ENCODE results near the gene ACBD6. TPM values are rescaled to one million over a fixed set of nuclear protein-coding genes. Genes with fewer than 3 reads are reported as not detected.

Gene ACBD6
- total and polyA plus RNA-seq, 2 experiments from 2014 or later: 27.3 to 44.2 TPM

DNA sequence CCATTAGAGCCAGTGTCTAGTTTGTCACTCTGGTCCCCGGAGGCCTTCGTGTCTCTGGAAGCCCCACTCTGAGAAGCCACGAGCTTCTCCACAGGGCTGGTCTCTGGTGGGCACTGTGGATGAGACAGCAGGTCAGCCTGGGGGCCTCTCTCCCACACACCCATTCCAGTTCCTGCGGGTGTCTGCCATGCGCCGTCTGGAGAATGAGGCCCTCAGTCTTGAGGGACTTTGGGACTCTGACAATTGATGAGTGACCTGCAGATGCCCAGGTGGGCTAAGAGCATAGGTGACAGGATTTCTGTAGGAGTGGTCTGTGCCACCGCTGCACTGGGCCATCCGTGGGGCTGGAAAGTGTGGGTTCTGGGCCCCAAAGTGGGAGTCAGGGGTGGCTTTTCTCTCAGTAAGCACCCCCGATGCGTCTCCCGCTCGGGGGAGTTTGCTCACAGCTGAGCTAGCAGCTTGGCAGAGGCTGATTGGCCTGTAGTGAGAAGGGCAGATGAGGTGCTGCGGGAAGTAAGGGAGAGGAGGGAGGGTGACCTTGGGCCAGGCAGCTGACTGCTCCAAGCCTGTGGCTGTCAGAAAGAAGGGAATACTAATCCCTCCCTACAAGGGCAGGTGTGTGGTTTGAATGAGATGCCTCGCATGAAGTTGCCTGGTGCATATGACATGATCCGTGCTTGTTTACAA lies 245.9 kb downstream of the ACBD6 start:
- Histone ChIP-seq H3K9me2 (ENCODE audit: insufficient read depth) (no peaks in the 10 kb centered on the region), H3K27ac (no peak overlapping the region), H3K4me2 (ENCODE audit: unreplicated experiment) (no peak overlapping the region), H3K9ac (no peak overlapping the region), H3K79me2 (ENCODE audit: insufficient read depth) (no peaks in the 10 kb centered on the region), H3K9me3 (ENCODE audit: low read depth) (no peaks in the 10 kb centered on the region), H3K4me1 (ENCODE audit: insufficient read depth) (no peaks in the 10 kb centered on the region), H2AFZ (no peak overlapping the region), H4K20me1 (ENCODE audit: insufficient read depth) (no peaks in the 10 kb centered on the region), H3K36me3 (ENCODE audit: low read depth) (no peaks in the 10 kb centered on the region), H3F3A (ENCODE audit: insufficient read depth) (no peaks in the 10 kb centered on the region), H3K4me3 (no peak overlapping the region), H3K27me3 (replicated peaks; ENCODE audit: insufficient read depth) (peaks cover 7% of the 10 kb centered on the region)
- no peak for DNase-seq
- in situ Hi-C loops (cut with MboI): loop anchor here (10.0 kb wide), 1 partner anchor 218 kb away; no protein-coding TSS in a partner anchor
- TF ChIP-seq EZH2 (IDR thresholded peaks at IDR 0.05; ENCODE audit: insufficient read depth, poor library complexity, severe bottlenecking) (no peak), EZH2phosphoT487 (IDR thresholded peaks at IDR 0.05; ENCODE audit: insufficient read depth, low read depth) (no peak)
- 79 to 81% methylated on average over 15 of the region's 15 CpGs for WGBS, 2 experiments (ENCODE audit: low coverage in 1 of 2, low lambda C conversion rate in 2 of 2, missing lambda C conversion rate in 2 of 2)

DNA sequence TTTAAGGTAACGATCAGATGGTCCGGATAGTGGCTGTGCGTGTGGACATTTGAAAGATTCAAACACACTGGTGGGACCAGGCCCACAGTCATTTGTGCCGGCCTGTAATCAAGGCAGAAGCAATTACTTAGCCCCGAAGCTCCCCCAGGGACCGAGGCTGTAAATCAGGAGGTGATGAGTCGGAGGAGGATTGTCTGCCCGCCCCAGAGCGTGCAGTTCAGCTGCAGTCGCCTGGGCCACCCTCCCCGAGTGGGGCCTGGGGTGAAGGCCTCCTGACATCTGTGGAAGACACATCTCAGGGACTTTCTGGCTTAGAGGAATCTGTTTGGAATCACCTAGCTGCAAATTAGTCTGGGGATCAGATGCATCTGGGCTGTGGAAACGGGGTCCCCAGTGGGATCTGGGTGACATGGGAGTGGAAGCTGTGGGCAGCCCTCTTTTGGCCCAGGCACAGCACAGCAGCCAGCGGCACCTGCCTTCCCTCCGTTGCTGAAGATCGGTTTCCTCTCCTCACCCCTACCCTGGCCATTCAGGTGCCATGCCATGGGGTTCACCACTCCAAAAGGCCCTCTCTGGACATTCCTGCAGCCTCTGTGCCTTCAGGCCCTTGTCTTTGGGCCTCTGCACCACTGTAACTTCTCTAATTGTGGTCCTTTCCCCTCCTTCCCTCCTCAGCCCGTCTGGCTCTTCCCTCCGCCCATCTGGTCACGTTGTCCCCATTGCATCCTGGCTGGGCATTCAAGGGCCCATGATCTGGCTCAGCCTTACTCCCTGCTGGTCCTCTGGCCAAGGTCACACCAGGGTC lies 246.6 kb downstream of the ACBD6 start:
- TF ChIP-seq EZH2phosphoT487 (IDR thresholded peaks at IDR 0.05; ENCODE audit: insufficient read depth, low read depth) (no peak), EZH2 (IDR thresholded peaks at IDR 0.05; ENCODE audit: insufficient read depth, poor library complexity, severe bottlenecking) (no peak)
- Histone ChIP-seq H3K36me3 (ENCODE audit: low read depth) (no peaks in the 10 kb centered on the region), H3K9ac (no peak overlapping the region), H3K4me2 (ENCODE audit: unreplicated experiment) (no peak overlapping the region), H3K4me1 (ENCODE audit: insufficient read depth) (no peaks in the 10 kb centered on the region), H3K4me3 (no peak overlapping the region), H3F3A (ENCODE audit: insufficient read depth) (no peaks in the 10 kb centered on the region), H3K27me3 (replicated peaks; ENCODE audit: insufficient read depth) (peaks cover 3% of the 10 kb centered on the region; the same call in 1 of the 2 replicates), H3K79me2 (ENCODE audit: insufficient read depth) (no peaks in the 10 kb centered on the region), H3K27ac (no peak overlapping the region), H3K9me2 (ENCODE audit: insufficient read depth) (no peaks in the 10 kb centered on the region), H4K20me1 (ENCODE audit: insufficient read depth) (no peaks in the 10 kb centered on the region), H3K9me3 (ENCODE audit: low read depth) (no peaks in the 10 kb centered on the region), H2AFZ (no peak overlapping the region)
- in situ Hi-C loops (cut with MboI): loop anchor here (10.0 kb wide), 1 partner anchor 219 kb away; no protein-coding TSS in a partner anchor
- 52 to 55% methylated on average over 18 of the region's 18 CpGs for WGBS, 2 experiments (ENCODE audit: low coverage in 1 of 2, low lambda C conversion rate in 2 of 2, missing lambda C conversion rate in 2 of 2)
- no peak for DNase-seq

DNA sequence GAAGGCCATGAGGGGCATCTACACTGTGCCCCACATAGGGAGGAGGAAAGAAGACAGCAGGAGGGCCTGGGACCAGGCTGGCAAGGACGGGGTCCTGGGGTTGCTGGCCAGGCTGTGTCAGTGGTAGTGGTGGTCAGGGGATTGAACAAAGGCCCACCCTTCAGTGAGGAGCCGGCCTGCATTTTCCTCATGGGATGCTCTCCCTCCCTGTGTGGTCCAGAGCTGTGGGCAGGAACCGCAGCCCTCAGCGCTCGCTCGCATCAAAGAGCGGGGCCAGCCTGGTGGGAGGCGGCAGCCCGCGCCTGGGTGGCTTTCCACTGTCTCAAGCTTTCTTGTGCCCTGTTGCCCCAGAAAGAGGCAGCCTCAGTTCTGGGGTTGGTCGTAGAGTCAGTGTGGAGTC lies 247.5 kb downstream of the ACBD6 start:
- Histone ChIP-seq H3K36me3 (ENCODE audit: low read depth) (no peaks in the 10 kb centered on the region), H3K4me1 (ENCODE audit: insufficient read depth) (no peaks in the 10 kb centered on the region), H3K27me3 (replicated peaks; ENCODE audit: insufficient read depth) (no peaks in the 10 kb centered on the region), H3K4me3 (no peak overlapping the region), H3K9me3 (ENCODE audit: low read depth) (no peaks in the 10 kb centered on the region), H3K9ac (no peak overlapping the region), H3K27ac (no peak overlapping the region), H3K9me2 (ENCODE audit: insufficient read depth) (no peaks in the 10 kb centered on the region), H3K4me2 (ENCODE audit: unreplicated experiment) (no peak overlapping the region), H3K79me2 (ENCODE audit: insufficient read depth) (no peaks in the 10 kb centered on the region), H4K20me1 (ENCODE audit: insufficient read depth) (no peaks in the 10 kb centered on the region), H2AFZ (no peak overlapping the region), H3F3A (ENCODE audit: insufficient read depth) (no peaks in the 10 kb centered on the region)
- 89 to 90% methylated on average over 11 of the region's 11 CpGs for WGBS, 2 experiments (ENCODE audit: low coverage in 1 of 2, low lambda C conversion rate in 2 of 2, missing lambda C conversion rate in 2 of 2)
- DNase-seq: no peak
- in situ Hi-C loops (cut with MboI): loop anchor here (10.0 kb wide), 1 partner anchor 220 kb away; no protein-coding TSS in a partner anchor
- TF ChIP-seq EZH2 (IDR thresholded peaks at IDR 0.05; ENCODE audit: insufficient read depth, poor library complexity, severe bottlenecking) (no peak), EZH2phosphoT487 (IDR thresholded peaks at IDR 0.05; ENCODE audit: insufficient read depth, low read depth) (no peak)

DNA sequence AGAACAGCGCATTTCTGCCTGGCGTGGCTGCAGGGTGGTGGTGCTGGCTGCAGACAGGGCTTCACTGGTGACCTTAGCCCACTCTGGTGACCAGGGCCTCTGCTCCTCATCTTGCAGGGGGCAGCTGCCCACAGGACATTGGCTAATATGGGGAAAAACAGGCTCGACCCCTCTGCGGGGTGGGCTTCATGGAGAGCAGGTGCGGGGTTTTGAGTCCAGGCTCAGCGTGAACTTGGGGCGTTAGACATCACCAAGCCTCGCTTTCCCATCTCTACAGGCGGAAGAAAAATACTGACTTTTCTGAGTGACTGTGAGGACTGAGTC lies 247.9 kb downstream of the ACBD6 start:
- Histone ChIP-seq H3K4me3 (no peak overlapping the region), H3K79me2 (ENCODE audit: insufficient read depth) (no peaks in the 10 kb centered on the region), H3K36me3 (ENCODE audit: low read depth) (no peaks in the 10 kb centered on the region), H3K27ac (no peak overlapping the region), H3F3A (ENCODE audit: insufficient read depth) (no peaks in the 10 kb centered on the region), H2AFZ (no peak overlapping the region), H3K9me2 (ENCODE audit: insufficient read depth) (no peaks in the 10 kb centered on the region), H3K4me2 (ENCODE audit: unreplicated experiment) (no peak overlapping the region), H3K9me3 (ENCODE audit: low read depth) (no peaks in the 10 kb centered on the region), H3K27me3 (replicated peaks; ENCODE audit: insufficient read depth) (no peaks in the 10 kb centered on the region), H3K9ac (no peak overlapping the region), H4K20me1 (ENCODE audit: insufficient read depth) (no peaks in the 10 kb centered on the region), H3K4me1 (ENCODE audit: insufficient read depth) (no peaks in the 10 kb centered on the region)
- DNase-seq: no peak
- 83 to 86% methylated on average over 9 of the region's 9 CpGs for WGBS, 2 experiments (ENCODE audit: low coverage in 1 of 2, low lambda C conversion rate in 2 of 2, missing lambda C conversion rate in 2 of 2)
- no peak for TF ChIP-seq EZH2phosphoT487 (IDR thresholded peaks at IDR 0.05; ENCODE audit: insufficient read depth, low read depth)
- in situ Hi-C loops (cut with MboI): loop anchor here (10.0 kb wide), 1 partner anchor 220 kb away; no protein-coding TSS in a partner anchor

Data from GM23248 (cell line).